ENCODE results near the gene FIS1. TPM values are rescaled to one million over a fixed set of nuclear protein-coding genes. Genes with fewer than 3 reads are reported as not detected.
"Not testable (repeated sequence)": the region's sequence is repeated elsewhere in the genome, so short reads cannot be mapped to it uniquely, and the experiment has no call there.

FIS1 gene
- 100 to 1,000 TPM; 118 to 223 (median 198) TPM for total RNA-seq

GRCh38 chr7:101244375-101245146 lies at the start of gene FIS1:
Gene FIS1, minus strand, starts transcription at chr7:101245081. Its CDS starts 77 bp downstream, at chr7:101245004.
- DNase-seq (ENCODE audit: low spot score in 2 of 2), result peak; percentile 95 to 96
- H3K9me3 ChIP-seq, result no peaks in the 10 kb centered on the region
- H3K36me3 ChIP-seq, result peaks cover 33% of the 10 kb centered on the region
- H3K4me1 ChIP-seq, result peaks cover 46% of the 10 kb centered on the region
- peak within 1 kb of the TSS; percentile 73 for H3K4me3 ChIP-seq
- peak within 1 kb of the TSS; percentile 95 for H3K27ac ChIP-seq
- no peaks in the 10 kb centered on the region for H3K27me3 ChIP-seq
- 0% methylated on average over 21 of the region's 45 CpGs for WGBS
- TF ChIP-seq CTCF (IDR thresholded peaks at IDR 0.05), result peak; percentile 92 to 96
- peak in 2 of 3 donors; percentile 58 to 89 for TF ChIP-seq POLR2AphosphoS5 (IDR thresholded peaks at IDR 0.05)
- peak in 1 of 2 donors; percentile 46 for TF ChIP-seq POLR2A (IDR thresholded peaks at IDR 0.05)
- no peak for TF ChIP-seq EP300 (IDR thresholded peaks at IDR 0.05)

- no peak for TF ChIP-seq POLR2AphosphoS5 (IDR thresholded peaks at IDR 0.05)
- no peak for TF ChIP-seq EP300 (IDR thresholded peaks at IDR 0.05)
- TF ChIP-seq CTCF (IDR thresholded peaks at IDR 0.05), result no peak
- TF ChIP-seq POLR2A (IDR thresholded peaks at IDR 0.05), result no peak
- 51% methylated on average over 10 of the region's 12 CpGs for whole genome bisulfite sequencing
- Histone ChIP-seq H3K36me3 (no peaks in the 10 kb centered on the region), H3K4me1 (no peaks in the 10 kb centered on the region), H3K27me3 (peaks cover 88% of the 10 kb centered on the region), H3K4me3 (no peak overlapping the region), H3K9me3 (no peaks in the 10 kb centered on the region), H3K27ac (no peak overlapping the region)
- DNase-seq (ENCODE audit: low spot score in 2 of 2), result no peak
Observed at GRCh38 chr7:101294039-101294831, 49.4 kb upstream of the FIS1 start.

- not testable (repeated sequence) for DNase-seq (ENCODE audit: low spot score in 2 of 2); H3K4me1 ChIP-seq; H3K4me3 ChIP-seq; H3K9me3 ChIP-seq; H3K36me3 ChIP-seq; H3K27ac ChIP-seq
- H3K27me3 ChIP-seq, result peaks cover 80% of the 10 kb centered on the region
- WGBS, result 57% methylated on average over 16 of the region's 16 CpGs
Observed at GRCh38 chr7:101293069-101294021, 48.5 kb upstream of the FIS1 start.

- not testable (repeated sequence) for H3K4me3 ChIP-seq; H3K4me1 ChIP-seq; H3K9me3 ChIP-seq; H3K27ac ChIP-seq; DNase-seq (ENCODE audit: low spot score in 2 of 2); H3K36me3 ChIP-seq
- H3K27me3 ChIP-seq, result peaks cover 73% of the 10 kb centered on the region
- 59% methylated on average over 5 of the region's 5 CpGs for WGBS
Observed at GRCh38 chr7:101292566-101292965, 47.7 kb upstream of the FIS1 start.

GRCh38 chr7:101290186-101291037 lies 45.5 kb upstream of the FIS1 start:
- peak in 1 of 2 donors; percentile 70 for TF ChIP-seq CTCF (IDR thresholded peaks at IDR 0.05)
- H3K27ac ChIP-seq; H3K4me3 ChIP-seq; H3K9me3 ChIP-seq; DNase-seq (ENCODE audit: low spot score in 2 of 2); H3K36me3 ChIP-seq; H3K4me1 ChIP-seq: not testable (repeated sequence)
- WGBS, result 42% methylated on average over 12 of the region's 18 CpGs
- H3K27me3 ChIP-seq, result peaks cover 56% of the 10 kb centered on the region

- WGBS, result 80% methylated on average over 3 of the region's 4 CpGs
- not testable (repeated sequence) for H3K27ac ChIP-seq; H3K4me1 ChIP-seq; H3K4me3 ChIP-seq; DNase-seq (ENCODE audit: low spot score in 2 of 2); H3K36me3 ChIP-seq; H3K9me3 ChIP-seq
- peaks cover 50% of the 10 kb centered on the region for H3K27me3 ChIP-seq
Observed at GRCh38 chr7:101289687-101290086, 44.8 kb upstream of the FIS1 start.
